H9 (cell line): ENCODE data around the gene NUDT8. TPM values are rescaled to one million over a fixed set of nuclear protein-coding genes. Genes with fewer than 3 reads are reported as not detected.
A peak's percentile ranks its signal among the peaks of the same experiment; 100 is the strongest.

Experiments used
- DNase-seq: peaks from one replicate; pipeline ENCODE4 v3.0.0-alpha.2; 2017
- H2AFZ ChIP-seq: one replicate; pipeline ENCODE4 v1.6.1; 2013; ENCODE audit warnings: mild to moderate bottlenecking, low read length, control low read depth, moderate library complexity
- H2AK5ac ChIP-seq: 2 replicates; pipeline ENCODE4 v1.6.1; 2013; ENCODE audit warnings: low read length, control low read depth, mixed read lengths; ENCODE audit not compliant: insufficient read length
- H2BK120ac ChIP-seq: one replicate; pipeline ENCODE4 v1.6.1; 2013; ENCODE audit warnings: low read depth, mild to moderate bottlenecking, low read length, control low read depth, inconsistent platforms; ENCODE audit not compliant: poor library complexity, severe bottlenecking
- H2BK12ac ChIP-seq: 2 replicates; pipeline ENCODE4 v1.6.1; 2013; ENCODE audit warnings: low read length, control low read depth, mixed read lengths, low read depth; ENCODE audit not compliant: insufficient read length
- H2BK15ac ChIP-seq: 2 replicates; pipeline ENCODE4 v1.6.1; 2013; ENCODE audit warnings: low read depth, low read length, control low read depth
- H2BK20ac ChIP-seq: one replicate; pipeline ENCODE4 v1.6.1; 2013; ENCODE audit warnings: low read depth, mild to moderate bottlenecking, low read length, control low read depth, inconsistent platforms; ENCODE audit not compliant: poor library complexity, severe bottlenecking
- H2BK5ac ChIP-seq: 2 replicates; pipeline ENCODE4 v1.6.1; 2013; ENCODE audit warnings: low read length, control low read depth, mixed read lengths; ENCODE audit not compliant: insufficient read length
- H3K14ac ChIP-seq: 2 replicates; pipeline ENCODE4 v1.6.1; 2013; ENCODE audit warnings: low read length, control low read depth; ENCODE audit not compliant: insufficient read depth
- H3K18ac ChIP-seq: 2 replicates; pipeline ENCODE4 v1.6.1; 2013; ENCODE audit warnings: low read depth, mild to moderate bottlenecking, mixed read lengths, low read length, control low read depth; ENCODE audit not compliant: insufficient read length
- H3K23ac ChIP-seq: 2 replicates; pipeline ENCODE4 v1.6.1; 2013; ENCODE audit warnings: low read length, control low read depth, mixed read lengths, low read depth; ENCODE audit not compliant: insufficient read length
- H3K23me2 ChIP-seq: 2 replicates; pipeline ENCODE4 v1.6.1; 2013; ENCODE audit warnings: low read depth, mild to moderate bottlenecking, mixed read lengths, low read length, control low read depth; ENCODE audit not compliant: insufficient read length, poor library complexity, severe bottlenecking
- H3K27ac ChIP-seq: 2 replicates; pipeline ENCODE4 v1.5.1; 2013; ENCODE audit warnings: low read length, control low read depth, mixed read lengths, low read depth; ENCODE audit not compliant: insufficient read length
- H3K27me3 ChIP-seq: 2 replicates; pipeline ENCODE4 v1.6.1; 2013; ENCODE audit warnings: low read length, control low read depth, inconsistent platforms; ENCODE audit not compliant: insufficient read depth
- H3K4ac ChIP-seq: 2 replicates; pipeline ENCODE4 v1.6.1; 2013; ENCODE audit warnings: low read depth, mild to moderate bottlenecking, control low read depth, inconsistent platforms, low read length, moderate library complexity
- H3K4me1 ChIP-seq: 2 replicates; pipeline ENCODE4 v1.6.1; 2013; ENCODE audit warnings: low read length, control low read depth, inconsistent platforms; ENCODE audit not compliant: insufficient read depth
- H3K4me2 ChIP-seq: 2 replicates; pipeline ENCODE4 v1.6.1; 2013; ENCODE audit warnings: low read length, control low read depth, mixed read lengths; ENCODE audit not compliant: insufficient read length, insufficient read depth
- H3K56ac ChIP-seq: 2 replicates; pipeline ENCODE4 v1.6.1; 2013; ENCODE audit warnings: low read depth, mild to moderate bottlenecking, mixed read lengths, low read length, control low read depth; ENCODE audit not compliant: insufficient read length
- H3K79me1 ChIP-seq: 2 replicates; pipeline ENCODE4 v1.6.1; 2013; ENCODE audit warnings: low read depth, mild to moderate bottlenecking, moderate library complexity, low read length, control low read depth, inconsistent platforms; ENCODE audit not compliant: insufficient read depth, poor library complexity, severe bottlenecking
- H3K79me2 ChIP-seq: 2 replicates; pipeline ENCODE4 v1.6.1; 2013; ENCODE audit warnings: low read length, control low read depth, inconsistent platforms; ENCODE audit not compliant: insufficient read depth
- H3K9ac ChIP-seq: 2 replicates; pipeline ENCODE4 v1.6.1; 2013; ENCODE audit warnings: low read length, control low read depth, mixed read lengths; ENCODE audit not compliant: insufficient read length; ENCODE audit errors: extremely low read depth
- H3K9me3 ChIP-seq: one replicate; pipeline ENCODE4 v1.6.1; 2013; ENCODE audit warnings: low read depth, low read length, inconsistent platforms; ENCODE audit not compliant: control insufficient read depth
- H3T11ph ChIP-seq: one replicate; pipeline ENCODE4 v1.6.1; 2013; ENCODE audit warnings: mild to moderate bottlenecking, low read length, control low read depth, inconsistent platforms
- H4K20me1 ChIP-seq: one replicate; pipeline ENCODE4 v1.6.1; 2013; ENCODE audit not compliant: control insufficient read depth, insufficient read length, insufficient read depth
- H4K5ac ChIP-seq: 2 replicates; pipeline ENCODE4 v1.6.1; 2013; ENCODE audit warnings: low read depth, mild to moderate bottlenecking, mixed read lengths, low read length, control low read depth; ENCODE audit not compliant: insufficient read length
- H4K8ac ChIP-seq: replicated peaks from 2 replicates; pipeline ENCODE4 v1.6.1; 2013; ENCODE audit warnings: low read length, control low read depth, mixed read lengths, low read depth; ENCODE audit not compliant: insufficient read length
- H4K91ac ChIP-seq: 2 replicates; pipeline ENCODE4 v1.6.1; 2013; ENCODE audit warnings: low read depth, mild to moderate bottlenecking, moderate library complexity, mixed read lengths, low read length, control low read depth; ENCODE audit not compliant: insufficient read length
- H3K27ac Mint-ChIP-seq, 3 experiments: 2 replicates in 2 of 3; 3 replicates in 1 of 3; pipeline ENCODE4 v1.8.0; 2020 to 2021; ENCODE audit warnings: mixed read lengths in 3 of 3, mild to moderate bottlenecking in 1 of 3, moderate library complexity in 1 of 3
- H3K27me3 Mint-ChIP-seq: 2 replicates; pipeline ENCODE4 v1.8.0; 2021; ENCODE audit warnings: low read depth, mild to moderate bottlenecking, moderate library complexity, mixed read lengths
- H3K36me3 Mint-ChIP-seq, 3 experiments: 2 replicates in 2 of 3; 3 replicates in 1 of 3; pipeline ENCODE4 v1.8.0; 2020 to 2021; ENCODE audit warnings: low read depth in 3 of 3, mixed read lengths in 3 of 3; ENCODE audit not compliant: insufficient read depth in 1 of 3
- H3K4me1 Mint-ChIP-seq, 2 experiments: 2 replicates each; pipeline ENCODE4 v1.8.0; 2020; ENCODE audit warnings: mixed read lengths in 2 of 2
- H3K4me3 Mint-ChIP-seq, 2 experiments: 2 replicates in 1 of 2; 3 replicates in 1 of 2; pipeline ENCODE4 v1.8.0; 2020 to 2021; ENCODE audit warnings: mild to moderate bottlenecking in 2 of 2, mixed read lengths in 2 of 2, moderate library complexity in 1 of 2
- H3K9me3 Mint-ChIP-seq, 2 experiments: 2 replicates in 1 of 2; 3 replicates in 1 of 2; pipeline ENCODE4 v1.8.0; 2020; ENCODE audit warnings: mild to moderate bottlenecking in 2 of 2, mixed read lengths in 2 of 2, moderate library complexity in 1 of 2
- CTCF ChIP-seq: fragments of 200-600 bp; sonication (generic); conservative IDR thresholded peaks from 3 replicates; pipeline ENCODE4 v1.8.0; 2021; ENCODE audit warnings: antibody characterized with exemption, mild to moderate bottlenecking
- WGBS: extraction: QIAGEN DNeasy Blood & Tissue Kit; methylation state at CpG from one replicate; pipeline ENCODE4 v1.1.7; 2013; ENCODE audit warnings: missing lambda C conversion rate, low lambda C conversion rate, mixed read lengths; ENCODE audit not compliant: insufficient read length; ENCODE audit errors: extremely low coverage; 5-methylcytosine and 5-hydroxymethylcytosine counted together
- total RNA-seq: library from RNA; stranded (reverse); gene quantifications from 2 replicates; pipeline ENCODE4 v1.2.1, GENCODE V29; 2021

Gene NUDT8
- total RNA-seq, 1 experiment from 2014 or later, result 6.5 TPM

- WGBS, result no CpG with 5 or more reads among the region's 30 CpGs
- Histone ChIP-seq H3T11ph (no peak overlapping the region), H3K4me1 (no peaks in the 10 kb centered on the region; the same call in 1 of the 2 replicates), H2AFZ (no peak overlapping the region), H3K27ac (no peak overlapping the region), H3K9me3 (no peaks in the 10 kb centered on the region), H2BK120ac (no peak overlapping the region), H3K4ac (no peak overlapping the region), H2BK15ac (no peak overlapping the region), H3K4me2 (no peak overlapping the region), H3K79me1 (no peaks in the 10 kb centered on the region), H3K14ac (no peak overlapping the region), H3K23ac (no peak overlapping the region), H2BK12ac (no peak overlapping the region), H4K8ac (no peak overlapping the region), H3K56ac (no peak overlapping the region), H3K18ac (no peak overlapping the region), H4K91ac (no peak overlapping the region), H3K9ac (no peak overlapping the region), H2BK5ac (no peak overlapping the region), H4K5ac (no peak overlapping the region), H3K23me2 (no peaks in the 10 kb centered on the region), H2BK20ac (no peak overlapping the region), H4K20me1 (no peaks in the 10 kb centered on the region), H2AK5ac (no peak overlapping the region), H3K27me3 (no peaks in the 10 kb centered on the region), H3K79me2 (no peaks in the 10 kb centered on the region)
- peaks cover 0 to 3% of the 10 kb centered on the region in 2 experiments; a peak in 2 of 5 replicates for H3K9me3 Mint-ChIP-seq
- H3K4me1 Mint-ChIP-seq, result peaks cover 16 to 25% of the 10 kb centered on the region in 2 experiments
- no peak for TF ChIP-seq CTCF
- H3K4me3 Mint-ChIP-seq, result no peak overlapping the region
- H3K36me3 Mint-ChIP-seq, result no peaks in the 10 kb centered on the region; a peak in 1 of 7 replicates
- peak; percentile 27 for DNase-seq
- H3K27ac Mint-ChIP-seq, result peak overlapping the region in 1 of 3 experiments; percentile 67; a peak in 1 of 7 replicates
- peaks cover 21% of the 10 kb centered on the region for H3K27me3 Mint-ChIP-seq
Observed at GRCh38 chr11:67632982-67633755, 3.4 kb upstream of the NUDT8 start.
